HCT116 (cell line): Measurements from ENCODE around the gene TSC22D1. TPM values are rescaled to one million over a fixed set of nuclear protein-coding genes. Genes with fewer than 3 reads are reported as not detected.

Experiments used
- ATAC-seq: fragments of 200-7000 bp; cut with Tn5 transposase; 2 replicates; pipeline ENCODE4 v1.9.1; 2020; ENCODE audit warnings: mild to moderate bottlenecking, moderate library complexity
- BruUV-seq: library from RNA; stranded (reverse); fragments of 400-500 nt; replicated peaks from 2 replicates; lab custom pipeline; 2021; lab: Mats Ljungman, UMichigan
- CTCF ChIA-PET: fragments of 300-600 bp; sonication (Branson Sonifier 250); formaldehyde crosslinking; loops from one replicate; lab custom pipeline; 2021; ENCODE audit warnings: antibody characterized with exemption; lab: Charles Lee
- POLR2A ChIA-PET: fragments of 300-600, 350-600 bp; sonication (Branson Sonifier 250); formaldehyde crosslinking; loops from one replicate; lab custom pipeline; 2021; ENCODE audit warnings: antibody characterized with exemption; lab: Charles Lee
- RAD21 ChIA-PET, 2 experiments: fragments of 300-600 bp; sonication (Branson Sonifier 250); formaldehyde crosslinking; loops; one replicate each; lab custom pipeline; 2023; ENCODE audit warnings: low total read pairs in 2 of 2; ENCODE audit not compliant: uncharacterized antibody in 2 of 2, unreplicated experiment in 2 of 2, low non-redundant PET in 1 of 2; lab: Charles Lee
- DNase-seq: peaks from one replicate; pipeline ENCODE4 v3.0.0-alpha.2; 2010; ENCODE audit warnings: low read depth, low spot score
- H2AFZ ChIP-seq: fragments of 200-600 bp; shearing (Covaris generic), sonication (generic); 2 replicates; pipeline ENCODE4 v1.6.1; 2017; ENCODE audit warnings: low read depth, mixed run types, mixed read lengths, antibody characterized with exemption, low read length; ENCODE audit not compliant: poor library complexity, severe bottlenecking
- H3K27ac ChIP-seq: 2 replicates; pipeline ENCODE4 v1.5.1; 2012; ENCODE audit warnings: low read depth, low read length
- H3K27me3 ChIP-seq: fragments of 200-600 bp; sonication (generic); 2 replicates; pipeline ENCODE4 v1.6.1; 2016; ENCODE audit warnings: mixed run types, low read length, mixed read lengths; ENCODE audit not compliant: insufficient read depth
- H3K36me3 ChIP-seq, 2 experiments: fragments of 200-500 bp in 1 of 2; fragments of 200-600 bp in 1 of 2; sonication (Bioruptor generic) in 1 of 2; sonication (generic) in 1 of 2; 2 replicates each; pipeline versions ENCODE4 v1.5.1 to v1.6.1; 2014 to 2016; ENCODE audit warnings: low read length in 2 of 2, inconsistent platforms in 1 of 2, mixed read lengths in 1 of 2, mixed run types in 1 of 2; ENCODE audit not compliant: insufficient read depth in 2 of 2, control insufficient read depth in 1 of 2
- H3K4me1 ChIP-seq, 2 experiments: fragments of 200-600 bp in 1 of 2; sonication (generic) in 1 of 2; 2 replicates each; pipeline versions ENCODE4 v1.5.1 to v1.6.1; 2012 to 2017; ENCODE audit warnings: low read length in 2 of 2, inconsistent platforms in 1 of 2, mild to moderate bottlenecking in 1 of 2, mixed read lengths in 1 of 2, mixed run types in 1 of 2, moderate library complexity in 1 of 2; ENCODE audit not compliant: insufficient read depth in 2 of 2, control insufficient read depth in 1 of 2
- H3K4me2 ChIP-seq: fragments of 200-600 bp; sonication (generic); 2 replicates; pipeline ENCODE4 v1.6.1; 2017; ENCODE audit warnings: mixed run types, low read length, mixed read lengths
- H3K4me3 ChIP-seq, 2 experiments: fragments of 200-600 bp in 1 of 2; sonication (generic) in 1 of 2; replicated peaks in 1 of 2; 2 replicates each; pipeline ENCODE4 v1.5.1; 2011 to 2016; ENCODE audit warnings: low read length in 2 of 2, control low read depth in 1 of 2, low read depth in 1 of 2, mild to moderate bottlenecking in 1 of 2, mixed read lengths in 1 of 2, mixed run types in 1 of 2
- H3K79me2 ChIP-seq: fragments of 200-600 bp; sonication (generic); 2 replicates; pipeline ENCODE4 v1.6.1; 2017; ENCODE audit warnings: mild to moderate bottlenecking, mixed run types, low read length, moderate library complexity, mixed read lengths; ENCODE audit not compliant: insufficient read depth
- H3K9ac ChIP-seq: fragments of 200-600 bp; sonication (generic); 2 replicates; pipeline ENCODE4 v1.6.1; 2016; ENCODE audit warnings: low read length, mixed read lengths
- H3K9me2 ChIP-seq: fragments of 200-600 bp; sonication (generic), shearing (Covaris generic); 2 replicates; pipeline ENCODE4 v1.6.1; 2017; ENCODE audit warnings: mixed run types, mild to moderate bottlenecking, moderate library complexity; ENCODE audit not compliant: insufficient read depth
- H3K9me3 ChIP-seq, 2 experiments: fragments of 200-500 bp in 1 of 2; fragments of 200-600 bp in 1 of 2; sonication (Bioruptor generic) in 1 of 2; sonication (generic) in 1 of 2; 2 replicates each; pipeline ENCODE4 v1.6.1; 2014 to 2017; ENCODE audit warnings: low read length in 2 of 2, mixed read lengths in 2 of 2, inconsistent platforms in 1 of 2, low read depth in 1 of 2, mild to moderate bottlenecking in 1 of 2, mixed run types in 1 of 2, moderate library complexity in 1 of 2; ENCODE audit not compliant: control insufficient read depth in 1 of 2, insufficient read depth in 1 of 2
- H4K20me1 ChIP-seq: fragments of 200-600 bp; sonication (generic), shearing (Covaris generic); 2 replicates; pipeline ENCODE4 v1.6.1; 2017; ENCODE audit warnings: mixed run types, mild to moderate bottlenecking, moderate library complexity; ENCODE audit not compliant: insufficient read depth
- CTCF ChIP-seq, 3 experiments: fragments of 200-600 bp in 1 of 3; sonication (generic) in 1 of 3; IDR thresholded peaks in 2 of 3; conservative IDR thresholded peaks in 1 of 3; 2 replicates each; pipeline ENCODE4 v1.5.1; 2012 to 2017; ENCODE audit warnings: low read depth in 2 of 3, low read length in 2 of 3, antibody characterized with exemption in 1 of 3, borderline replicate concordance in 1 of 3, control low read depth in 1 of 3, mild to moderate bottlenecking in 1 of 3, mixed read lengths in 1 of 3, mixed run types in 1 of 3, moderate library complexity in 1 of 3; ENCODE audit not compliant: insufficient read depth in 1 of 3
- ELF1 ChIP-seq: IDR thresholded peaks from 2 replicates; pipeline ENCODE4 v1.6.1; 2012; ENCODE audit warnings: low read depth, borderline replicate concordance
- JUND ChIP-seq: IDR thresholded peaks from 2 replicates; pipeline ENCODE4 v1.6.1; 2012
- SIN3A ChIP-seq: IDR thresholded peaks from 2 replicates; pipeline ENCODE4 v1.6.1; 2012; ENCODE audit warnings: low read depth
- SRF ChIP-seq: IDR thresholded peaks from 2 replicates; pipeline ENCODE4 v1.6.1; 2012; ENCODE audit warnings: low read depth
- YY1 ChIP-seq: IDR thresholded peaks from 2 replicates; pipeline ENCODE4 v1.6.1; 2011; ENCODE audit warnings: low read length, low read depth, moderate library complexity, mild to moderate bottlenecking; ENCODE audit not compliant: insufficient replicate concordance; ENCODE audit errors: extremely low read depth
- ZFX ChIP-seq: fragments of 450-650 bp; IDR thresholded peaks from 2 replicates; pipeline ENCODE4 v1.6.1; 2017
- intact Hi-C: fragments of 100-400 bp; cut with micrococcal nuclease; formaldehyde crosslinking; loops from 2 replicates; pipeline ENCODE4 v1.10.0; 2022
- total RNA-seq: library from RNA; stranded (reverse); gene quantifications from one replicate; pipeline ENCODE4 v1.2.1, GENCODE V29; 2021; ENCODE audit not compliant: unreplicated experiment
- TF ChIP-seq, protein P1 (sequence below): IDR thresholded peaks from 2 replicates; pipeline ENCODE4 v1.6.1; 2012; ENCODE audit warnings: low read depth

Gene TSC22D1
- total RNA-seq, 1 experiment from 2014 or later = 268 TPM

GRCh38 chr13:44400736-44401135, 175.4 kb downstream of the TSC22D1 start (continued):
- no peak for TF ChIP-seq SIN3A
- no peak for TF ChIP-seq ZFX
- no peak for TF ChIP-seq JUND
- TF ChIP-seq SRF = no peak
- TF ChIP-seq YY1 = no peak

DNA sequence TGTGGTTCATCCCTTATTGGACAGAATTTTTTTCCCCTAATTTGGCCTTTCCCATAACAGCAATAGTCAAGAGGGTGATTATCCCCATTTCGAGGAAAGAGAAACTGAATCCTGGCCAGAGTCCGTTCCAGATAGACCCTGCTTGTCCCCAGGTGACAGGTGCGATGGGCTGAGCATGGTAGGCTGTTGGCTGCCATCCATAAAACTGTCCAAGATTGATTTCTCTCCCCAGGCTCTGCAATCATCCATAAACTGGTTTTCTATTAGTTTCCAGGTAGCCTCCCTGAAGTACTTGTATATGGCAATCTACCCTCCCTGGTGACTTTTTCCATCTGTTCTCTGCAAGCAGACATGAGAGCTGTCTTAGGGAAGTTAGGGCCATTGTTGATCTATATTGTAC, 177.1 kb downstream of the TSC22D1 start:
- ATAC-seq = no peak
- no peaks in the 10 kb centered on the region for H3K9me3 ChIP-seq
- no peak overlapping the region for H3K4me3 ChIP-seq
- no peak overlapping the region for H2AFZ ChIP-seq
- TF ChIP-seq, protein P1, sequence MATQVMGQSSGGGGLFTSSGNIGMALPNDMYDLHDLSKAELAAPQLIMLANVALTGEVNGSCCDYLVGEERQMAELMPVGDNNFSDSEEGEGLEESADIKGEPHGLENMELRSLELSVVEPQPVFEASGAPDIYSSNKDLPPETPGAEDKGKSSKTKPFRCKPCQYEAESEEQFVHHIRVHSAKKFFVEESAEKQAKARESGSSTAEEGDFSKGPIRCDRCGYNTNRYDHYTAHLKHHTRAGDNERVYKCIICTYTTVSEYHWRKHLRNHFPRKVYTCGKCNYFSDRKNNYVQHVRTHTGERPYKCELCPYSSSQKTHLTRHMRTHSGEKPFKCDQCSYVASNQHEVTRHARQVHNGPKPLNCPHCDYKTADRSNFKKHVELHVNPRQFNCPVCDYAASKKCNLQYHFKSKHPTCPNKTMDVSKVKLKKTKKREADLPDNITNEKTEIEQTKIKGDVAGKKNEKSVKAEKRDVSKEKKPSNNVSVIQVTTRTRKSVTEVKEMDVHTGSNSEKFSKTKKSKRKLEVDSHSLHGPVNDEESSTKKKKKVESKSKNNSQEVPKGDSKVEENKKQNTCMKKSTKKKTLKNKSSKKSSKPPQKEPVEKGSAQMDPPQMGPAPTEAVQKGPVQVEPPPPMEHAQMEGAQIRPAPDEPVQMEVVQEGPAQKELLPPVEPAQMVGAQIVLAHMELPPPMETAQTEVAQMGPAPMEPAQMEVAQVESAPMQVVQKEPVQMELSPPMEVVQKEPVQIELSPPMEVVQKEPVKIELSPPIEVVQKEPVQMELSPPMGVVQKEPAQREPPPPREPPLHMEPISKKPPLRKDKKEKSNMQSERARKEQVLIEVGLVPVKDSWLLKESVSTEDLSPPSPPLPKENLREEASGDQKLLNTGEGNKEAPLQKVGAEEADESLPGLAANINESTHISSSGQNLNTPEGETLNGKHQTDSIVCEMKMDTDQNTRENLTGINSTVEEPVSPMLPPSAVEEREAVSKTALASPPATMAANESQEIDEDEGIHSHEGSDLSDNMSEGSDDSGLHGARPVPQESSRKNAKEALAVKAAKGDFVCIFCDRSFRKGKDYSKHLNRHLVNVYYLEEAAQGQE = no peak
- TF ChIP-seq ZFX (no peak), ELF1 (no peak), CTCF (IDR thresholded peaks at IDR 0.05 in 2 of 3, conservative IDR thresholded peaks at IDR 0.05 in 1 of 3; ENCODE audit: borderline replicate concordance in 1 of 3, insufficient read depth in 1 of 3, low read depth in 2 of 3, low read length in 2 of 3) (no peak)
- TF ChIP-seq, all 23 proteins: peak for 0
- intact Hi-C loops = no loop called here
- no peaks in the 10 kb centered on the region for H4K20me1 ChIP-seq
- H3K9me2 ChIP-seq = no peaks in the 10 kb centered on the region
- H3K27ac ChIP-seq = no peak overlapping the region
- ChIA-PET CTCF (no interaction called here), RAD21 (no interaction called here), POLR2A (no interaction called here)
- no peaks in the 10 kb centered on the region for H3K79me2 ChIP-seq
- H3K9ac ChIP-seq = no peak overlapping the region
- H3K4me2 ChIP-seq = no peak overlapping the region
- peaks cover 6 to 13% of the 10 kb centered on the region in 2 experiments; a peak in 2 of 4 replicates for H3K4me1 ChIP-seq
- no peak for DNase-seq
- H3K36me3 ChIP-seq = no peaks in the 10 kb centered on the region
- no peaks in the 10 kb centered on the region for H3K27me3 ChIP-seq
- BruUV-seq = no TSS peak
